Measurements from ENCODE around the gene SLC16A9.
"Not testable (repeated sequence)": the region's sequence is repeated elsewhere in the genome, so short reads cannot be mapped to it uniquely, and the experiment has no call there.

Gene SLC16A9

GRCh38 chr10:59734014-59734462 lies 24.4 kb upstream of the SLC16A9 start (continued):
- no peak for TF ChIP-seq OSR1 (CRISPR knock-in tag; IDR thresholded peaks at IDR 0.05)
- TF ChIP-seq ZFP3 (CRISPR knock-in tag; IDR thresholded peaks at IDR 0.05) = no peak
- TF ChIP-seq PPARA (CRISPR knock-in tag; IDR thresholded peaks at IDR 0.05; ENCODE audit: borderline replicate concordance) = no peak
- TF ChIP-seq ISL1 (CRISPR knock-in tag; IDR thresholded peaks at IDR 0.05) = no peak

GRCh38 chr10:59733321-59734013 lies 23.8 kb upstream of the SLC16A9 start:
- not testable (repeated sequence) for ATAC-seq

DNA sequence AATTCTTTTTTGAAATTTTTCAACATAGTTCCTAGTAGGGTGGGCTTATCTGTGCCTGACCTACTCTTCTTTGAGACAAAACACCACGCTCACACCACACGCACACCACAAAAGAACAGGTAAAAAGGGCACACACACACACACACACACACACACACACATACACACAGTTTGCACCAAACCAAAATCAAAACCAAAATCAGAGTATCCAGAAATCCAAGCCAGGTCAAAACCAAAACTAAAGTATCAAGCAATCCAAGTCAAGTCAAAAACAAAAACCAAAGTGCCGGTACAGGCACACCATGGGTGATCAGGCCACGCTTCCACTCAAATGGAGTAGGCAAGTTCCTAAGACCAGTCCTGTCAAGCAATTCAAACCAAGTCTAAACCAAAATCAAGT lies 23.2 kb upstream of the SLC16A9 start:
- not testable (repeated sequence) for ATAC-seq

DNA sequence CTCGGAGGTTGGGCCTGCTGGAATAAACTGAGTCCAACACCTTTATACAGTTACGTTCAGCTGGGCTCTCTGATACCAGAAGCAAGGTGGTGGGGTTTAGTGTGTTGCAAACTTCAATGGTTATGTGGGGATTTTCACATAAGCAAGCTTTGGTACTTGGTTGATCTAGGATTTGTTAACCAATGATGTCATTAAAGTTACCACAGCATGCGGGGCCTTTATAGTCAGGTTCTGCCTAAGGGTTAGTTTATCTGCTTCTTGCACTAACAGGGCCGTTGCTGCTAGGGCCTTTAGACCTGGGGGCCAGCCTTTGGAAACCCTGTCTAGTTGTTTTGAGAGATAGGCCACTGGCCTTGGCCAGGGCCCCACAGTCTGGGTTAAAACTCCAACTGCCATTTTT lies 19.5 kb upstream of the SLC16A9 start:
- not testable (repeated sequence) for ATAC-seq

DNA sequence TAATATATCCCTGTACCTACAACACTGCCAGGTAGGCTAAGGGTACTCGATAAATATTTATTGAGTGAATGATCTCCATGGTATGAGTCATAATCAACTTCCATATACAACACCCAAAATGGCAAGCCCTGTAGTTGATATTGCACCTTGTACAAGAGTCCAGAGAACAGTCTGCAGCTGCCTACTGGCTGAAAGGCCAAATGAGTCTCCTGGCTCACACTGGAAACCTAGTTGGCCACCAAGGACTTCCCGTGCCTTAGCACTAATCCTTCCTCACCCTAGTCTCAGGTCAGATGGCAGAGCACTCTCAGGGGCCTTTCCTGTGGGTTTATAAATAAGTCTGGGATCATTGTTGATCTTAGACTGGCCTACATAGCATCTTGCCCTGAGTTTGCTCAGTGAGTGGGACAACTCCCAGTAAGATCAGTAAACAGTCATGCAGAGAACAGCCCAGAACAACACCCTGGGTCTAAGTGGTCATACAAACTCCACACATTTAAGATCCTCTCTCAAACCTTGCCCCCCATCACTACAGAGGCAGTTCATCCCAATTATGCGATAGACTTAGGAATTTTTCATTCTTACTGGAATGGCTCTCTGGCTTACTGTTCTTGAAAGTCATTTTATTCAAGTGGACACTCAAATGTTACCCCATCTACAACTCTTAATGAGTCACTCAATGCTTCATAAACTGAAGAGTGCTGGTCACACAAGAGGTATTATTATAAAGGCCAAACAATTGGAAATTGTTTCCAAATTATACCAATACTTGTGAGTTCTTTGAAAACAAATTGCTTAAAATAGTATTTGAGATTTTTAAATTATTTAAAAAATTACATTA lies 14.7 kb upstream of the SLC16A9 start:
- no peak for ATAC-seq

DNA sequence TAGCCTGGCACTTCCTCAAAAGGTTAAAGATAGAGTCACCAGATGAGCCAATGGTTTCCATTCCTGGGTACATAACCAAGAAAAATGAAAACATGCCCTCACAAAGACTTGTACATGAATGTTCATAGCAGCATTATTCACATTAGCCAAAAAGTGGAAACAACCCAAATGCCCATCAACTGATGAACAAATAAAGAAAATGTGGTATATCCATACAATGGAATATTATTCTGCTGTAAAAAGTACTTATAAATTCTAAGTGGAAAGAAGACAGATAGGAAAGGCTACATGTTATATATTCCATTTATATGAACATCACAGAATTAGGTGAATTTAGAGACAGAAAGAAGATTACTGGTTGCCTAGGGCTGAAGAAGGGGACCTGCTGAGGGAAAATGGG lies 10.7 kb upstream of the SLC16A9 start:
- no peak for TF ChIP-seq TCF4 (CRISPR knock-in tag; IDR thresholded peaks at IDR 0.05; ENCODE audit: borderline replicate concordance)
- no peak for TF ChIP-seq OSR1 (CRISPR knock-in tag; IDR thresholded peaks at IDR 0.05)
- TF ChIP-seq ZNF8 (CRISPR knock-in tag; IDR thresholded peaks at IDR 0.05) = peak; percentile 96
- TF ChIP-seq, protein P1, sequence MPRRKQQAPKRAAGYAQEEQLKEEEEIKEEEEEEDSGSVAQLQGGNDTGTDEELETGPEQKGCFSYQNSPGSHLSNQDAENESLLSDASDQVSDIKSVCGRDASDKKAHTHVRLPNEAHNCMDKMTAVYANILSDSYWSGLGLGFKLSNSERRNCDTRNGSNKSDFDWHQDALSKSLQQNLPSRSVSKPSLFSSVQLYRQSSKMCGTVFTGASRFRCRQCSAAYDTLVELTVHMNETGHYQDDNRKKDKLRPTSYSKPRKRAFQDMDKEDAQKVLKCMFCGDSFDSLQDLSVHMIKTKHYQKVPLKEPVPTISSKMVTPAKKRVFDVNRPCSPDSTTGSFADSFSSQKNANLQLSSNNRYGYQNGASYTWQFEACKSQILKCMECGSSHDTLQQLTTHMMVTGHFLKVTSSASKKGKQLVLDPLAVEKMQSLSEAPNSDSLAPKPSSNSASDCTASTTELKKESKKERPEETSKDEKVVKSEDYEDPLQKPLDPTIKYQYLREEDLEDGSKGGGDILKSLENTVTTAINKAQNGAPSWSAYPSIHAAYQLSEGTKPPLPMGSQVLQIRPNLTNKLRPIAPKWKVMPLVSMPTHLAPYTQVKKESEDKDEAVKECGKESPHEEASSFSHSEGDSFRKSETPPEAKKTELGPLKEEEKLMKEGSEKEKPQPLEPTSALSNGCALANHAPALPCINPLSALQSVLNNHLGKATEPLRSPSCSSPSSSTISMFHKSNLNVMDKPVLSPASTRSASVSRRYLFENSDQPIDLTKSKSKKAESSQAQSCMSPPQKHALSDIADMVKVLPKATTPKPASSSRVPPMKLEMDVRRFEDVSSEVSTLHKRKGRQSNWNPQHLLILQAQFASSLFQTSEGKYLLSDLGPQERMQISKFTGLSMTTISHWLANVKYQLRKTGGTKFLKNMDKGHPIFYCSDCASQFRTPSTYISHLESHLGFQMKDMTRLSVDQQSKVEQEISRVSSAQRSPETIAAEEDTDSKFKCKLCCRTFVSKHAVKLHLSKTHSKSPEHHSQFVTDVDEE (CRISPR knock-in tag; IDR thresholded peaks at IDR 0.05) = no peak
- no peak for TF ChIP-seq PPARA (CRISPR knock-in tag; IDR thresholded peaks at IDR 0.05; ENCODE audit: borderline replicate concordance)
- no peak for TF ChIP-seq ARNTL (CRISPR knock-in tag; IDR thresholded peaks at IDR 0.05; ENCODE audit: borderline replicate concordance, low read depth)
- ATAC-seq = no peak

More for the DNA sequence above, 14.7 kb upstream of the SLC16A9 start:
- no peak for TF ChIP-seq ZFP30 (CRISPR knock-in tag; IDR thresholded peaks at IDR 0.05)

DNA sequence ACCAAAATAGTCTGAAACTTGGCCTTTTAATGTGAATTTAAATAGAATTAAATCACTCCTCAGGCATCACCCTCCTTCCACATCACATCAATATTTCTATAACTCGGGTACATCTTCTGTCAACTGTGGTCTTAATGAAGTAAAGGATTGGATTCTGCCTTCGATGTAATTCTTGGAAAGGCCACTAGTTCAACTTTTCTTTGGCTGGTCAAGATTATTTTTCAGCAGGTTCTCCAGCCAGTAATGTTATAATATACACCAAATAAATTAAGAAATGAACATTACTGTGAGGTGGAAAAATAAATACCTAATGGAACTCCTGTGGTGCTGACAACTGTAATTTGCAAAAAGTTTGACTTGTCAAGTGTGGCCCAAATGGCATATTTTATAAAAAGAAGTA lies 9.7 kb upstream of the SLC16A9 start:
- ATAC-seq = no peak

More for the DNA sequence above, 9.7 kb upstream of the SLC16A9 start:
- TF ChIP-seq, protein P2, sequence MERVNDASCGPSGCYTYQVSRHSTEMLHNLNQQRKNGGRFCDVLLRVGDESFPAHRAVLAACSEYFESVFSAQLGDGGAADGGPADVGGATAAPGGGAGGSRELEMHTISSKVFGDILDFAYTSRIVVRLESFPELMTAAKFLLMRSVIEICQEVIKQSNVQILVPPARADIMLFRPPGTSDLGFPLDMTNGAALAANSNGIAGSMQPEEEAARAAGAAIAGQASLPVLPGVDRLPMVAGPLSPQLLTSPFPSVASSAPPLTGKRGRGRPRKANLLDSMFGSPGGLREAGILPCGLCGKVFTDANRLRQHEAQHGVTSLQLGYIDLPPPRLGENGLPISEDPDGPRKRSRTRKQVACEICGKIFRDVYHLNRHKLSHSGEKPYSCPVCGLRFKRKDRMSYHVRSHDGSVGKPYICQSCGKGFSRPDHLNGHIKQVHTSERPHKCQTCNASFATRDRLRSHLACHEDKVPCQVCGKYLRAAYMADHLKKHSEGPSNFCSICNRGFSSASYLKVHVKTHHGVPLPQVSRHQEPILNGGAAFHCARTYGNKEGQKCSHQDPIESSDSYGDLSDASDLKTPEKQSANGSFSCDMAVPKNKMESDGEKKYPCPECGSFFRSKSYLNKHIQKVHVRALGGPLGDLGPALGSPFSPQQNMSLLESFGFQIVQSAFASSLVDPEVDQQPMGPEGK (CRISPR knock-in tag; IDR thresholded peaks at IDR 0.05; ENCODE audit: borderline replicate concordance) = no peak
- TF ChIP-seq ESRRG (CRISPR knock-in tag; IDR thresholded peaks at IDR 0.05) (no peak), ZNF8 (CRISPR knock-in tag; IDR thresholded peaks at IDR 0.05) (no peak), SNAI2 (CRISPR knock-in tag; IDR thresholded peaks at IDR 0.05) (no peak), TOX (CRISPR knock-in tag; IDR thresholded peaks at IDR 0.05; ENCODE audit: borderline replicate concordance) (no peak), RARB (CRISPR knock-in tag; IDR thresholded peaks at IDR 0.05) (no peak), POU6F1 (CRISPR knock-in tag; IDR thresholded peaks at IDR 0.05; ENCODE audit: borderline replicate concordance, low read depth) (no peak)
- TF ChIP-seq, protein P3, sequence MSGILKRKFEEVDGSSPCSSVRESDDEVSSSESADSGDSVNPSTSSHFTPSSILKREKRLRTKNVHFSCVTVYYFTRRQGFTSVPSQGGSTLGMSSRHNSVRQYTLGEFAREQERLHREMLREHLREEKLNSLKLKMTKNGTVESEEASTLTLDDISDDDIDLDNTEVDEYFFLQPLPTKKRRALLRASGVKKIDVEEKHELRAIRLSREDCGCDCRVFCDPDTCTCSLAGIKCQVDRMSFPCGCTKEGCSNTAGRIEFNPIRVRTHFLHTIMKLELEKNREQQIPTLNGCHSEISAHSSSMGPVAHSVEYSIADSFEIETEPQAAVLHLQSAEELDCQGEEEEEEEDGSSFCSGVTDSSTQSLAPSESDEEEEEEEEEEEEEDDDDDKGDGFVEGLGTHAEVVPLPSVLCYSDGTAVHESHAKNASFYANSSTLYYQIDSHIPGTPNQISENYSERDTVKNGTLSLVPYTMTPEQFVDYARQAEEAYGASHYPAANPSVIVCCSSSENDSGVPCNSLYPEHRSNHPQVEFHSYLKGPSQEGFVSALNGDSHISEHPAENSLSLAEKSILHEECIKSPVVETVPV (CRISPR knock-in tag; IDR thresholded peaks at IDR 0.05) = no peak
